Peyer's patch (tissue), 4 donors: Measurements from ENCODE around the gene PGLYRP4. TPM values are rescaled to one million over a fixed set of nuclear protein-coding genes. Genes with fewer than 3 reads are reported as not detected.

Source experiments
- DNase-seq, 3 donors: peaks; one replicate each; pipeline ENCODE4 v3.0.0-alpha.2; 2017 to 2019
- H3K27ac ChIP-seq, 4 donors: fragments of 200-600 bp; sonication (generic); one replicate each; pipeline ENCODE4 v1.5.1; 2016 to 2019
- H3K27me3 ChIP-seq, 2 donors: fragments of 200-600 bp; sonication (generic); one replicate each; pipeline ENCODE4 v1.5.1; 2019
- H3K36me3 ChIP-seq, 3 donors: fragments of 200-600 bp; sonication (generic); one replicate each; pipeline ENCODE4 v1.5.1; 2016 to 2019
- H3K4me1 ChIP-seq, 4 donors: fragments of 200-600 bp; sonication (generic); one replicate each; pipeline ENCODE4 v1.5.1; 2016 to 2019
- H3K4me3 ChIP-seq, 4 donors: fragments of 200-600 bp; sonication (generic); 1 replicate in 3 of 4; 2 replicates in 1 of 4; pipeline ENCODE4 v1.5.1; 2016 to 2019; ENCODE audit warnings: mild to moderate bottlenecking in 1 of 4
- H3K9me3 ChIP-seq, 4 donors: fragments of 200-600 bp; sonication (generic); one replicate each; pipeline ENCODE4 v1.5.1; 2016 to 2019; ENCODE audit warnings: mild to moderate bottlenecking in 1 of 4
- CTCF ChIP-seq, 6 experiments: fragments of 450-650 bp in 4 of 6; fragments of 200-600 bp in 2 of 6; sonication (generic) in 1 of 6; IDR thresholded peaks; one replicate each; pipeline ENCODE4 v1.5.1; 2017 to 2019; ENCODE audit warnings: antibody characterized with exemption in 6 of 6, mild to moderate bottlenecking in 3 of 6, moderate library complexity in 1 of 6
- POLR2A ChIP-seq, 2 donors: fragments of 450-650 bp; IDR thresholded peaks; one replicate each; pipeline ENCODE4 v1.5.1; 2017; ENCODE audit warnings: antibody characterized with exemption in 2 of 2, mild to moderate bottlenecking in 2 of 2, moderate library complexity in 2 of 2
- total RNA-seq, 4 donors: library from RNA; depleted of rRNA; stranded (reverse); fragments of >200 nt; gene quantifications; one replicate each; pipeline ENCODE4 v1.1.0, GENCODE V29; 2016

Gene PGLYRP4
- total RNA-seq, 4 donors from 2014 or later, result not detected

DNA sequence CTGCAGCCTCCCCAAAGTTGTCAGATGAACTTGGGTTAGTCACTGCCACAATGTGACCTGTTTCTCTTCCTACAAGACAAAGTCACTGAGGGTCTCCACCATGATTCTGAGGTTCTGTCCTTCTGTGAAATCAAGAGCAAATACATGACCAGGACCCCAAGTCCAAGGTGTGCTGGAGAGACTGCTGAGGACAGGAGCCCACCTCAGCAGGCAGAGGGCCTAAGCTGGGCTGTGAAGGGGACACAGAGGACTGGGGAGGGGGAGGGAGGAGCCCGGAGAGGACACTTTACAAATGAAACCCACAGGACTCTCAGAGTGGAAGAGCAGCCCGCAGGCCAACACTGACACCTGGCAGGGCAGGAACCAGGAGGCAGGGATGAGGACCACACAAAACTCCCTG is 39.2 kb downstream of the PGLYRP4 start:
- TF ChIP-seq POLR2A (IDR thresholded peaks at IDR 0.05) (no peak), CTCF (IDR thresholded peaks at IDR 0.05) (no peak)

DNA sequence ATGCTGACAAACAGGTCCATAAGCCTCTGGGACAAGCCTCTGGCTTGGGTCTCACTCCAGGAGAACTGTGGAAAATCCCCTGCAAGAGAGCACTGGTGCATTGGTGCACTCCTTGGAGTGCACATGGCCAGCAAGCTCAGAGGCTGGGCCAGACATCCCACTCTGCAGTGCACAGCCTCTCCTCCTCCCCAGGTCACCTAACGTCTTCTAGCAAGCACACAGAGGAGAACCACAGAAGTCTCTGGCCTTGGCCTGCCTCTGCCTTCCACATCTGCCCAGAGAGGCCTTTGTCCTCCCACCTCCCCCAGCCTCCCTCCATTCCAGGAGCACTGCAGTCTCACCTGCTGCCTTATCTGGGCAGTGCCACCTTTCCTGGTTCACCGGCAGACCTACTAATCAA is 40.1 kb downstream of the PGLYRP4 start:
- no peak overlapping the region for H3K4me3 ChIP-seq
- no peak for DNase-seq
- H3K27me3 ChIP-seq, result no peaks in the 10 kb centered on the region
- no peak overlapping the region for H3K27ac ChIP-seq
- H3K36me3 ChIP-seq, result no peaks in the 10 kb centered on the region
- no peaks in the 10 kb centered on the region for H3K9me3 ChIP-seq
- TF ChIP-seq POLR2A (IDR thresholded peaks at IDR 0.05) (no peak), CTCF (IDR thresholded peaks at IDR 0.05) (no peak)
- H3K4me1 ChIP-seq, result no peaks in the 10 kb centered on the region

More for the DNA sequence above, 39.2 kb downstream of the PGLYRP4 start:
- H3K4me1 ChIP-seq, result no peaks in the 10 kb centered on the region
- no peak overlapping the region for H3K4me3 ChIP-seq
- no peak for DNase-seq
- H3K36me3 ChIP-seq, result no peaks in the 10 kb centered on the region
- H3K9me3 ChIP-seq, result no peaks in the 10 kb centered on the region
- H3K27ac ChIP-seq, result no peak overlapping the region
- H3K27me3 ChIP-seq, result no peaks in the 10 kb centered on the region

DNA sequence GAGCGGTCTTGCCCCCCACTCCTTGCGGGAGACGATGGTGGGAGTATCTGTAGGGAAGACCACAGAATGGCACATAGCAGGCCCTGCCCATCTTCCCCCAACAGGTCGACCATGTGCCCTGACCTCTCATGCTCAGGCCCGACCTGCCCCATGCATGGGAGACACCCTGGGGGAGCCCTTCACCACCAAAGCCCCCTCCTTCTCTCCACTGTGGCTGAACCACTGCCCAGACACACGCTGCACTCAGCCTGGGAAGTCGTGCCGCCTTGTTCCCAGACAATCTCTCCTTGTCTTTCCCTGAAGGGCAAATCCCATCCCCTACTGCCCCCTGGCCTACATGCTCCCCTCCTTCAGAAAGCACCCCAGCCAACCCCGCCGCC is 41.4 kb downstream of the PGLYRP4 start:
- DNase-seq, result no peak
- TF ChIP-seq CTCF (IDR thresholded peaks at IDR 0.05), result no peak
- TF ChIP-seq POLR2A (IDR thresholded peaks at IDR 0.05), result no peak

GRCh38 chr1:153306303-153307220 is 42.1 kb downstream of the PGLYRP4 start:
- Histone ChIP-seq H3K9me3 (no peaks in the 10 kb centered on the region), H3K4me1 (no peaks in the 10 kb centered on the region), H3K27ac (no peak overlapping the region), H3K27me3 (no peaks in the 10 kb centered on the region), H3K36me3 (no peaks in the 10 kb centered on the region), H3K4me3 (no peak overlapping the region)
- no peak for DNase-seq
- TF ChIP-seq CTCF (IDR thresholded peaks at IDR 0.05) (no peak), POLR2A (IDR thresholded peaks at IDR 0.05) (no peak)

More for the DNA sequence above, 41.4 kb downstream of the PGLYRP4 start:
- Histone ChIP-seq H3K27ac (no peak overlapping the region), H3K36me3 (no peaks in the 10 kb centered on the region), H3K9me3 (no peaks in the 10 kb centered on the region), H3K4me3 (no peak overlapping the region), H3K27me3 (no peaks in the 10 kb centered on the region), H3K4me1 (no peaks in the 10 kb centered on the region)

DNA sequence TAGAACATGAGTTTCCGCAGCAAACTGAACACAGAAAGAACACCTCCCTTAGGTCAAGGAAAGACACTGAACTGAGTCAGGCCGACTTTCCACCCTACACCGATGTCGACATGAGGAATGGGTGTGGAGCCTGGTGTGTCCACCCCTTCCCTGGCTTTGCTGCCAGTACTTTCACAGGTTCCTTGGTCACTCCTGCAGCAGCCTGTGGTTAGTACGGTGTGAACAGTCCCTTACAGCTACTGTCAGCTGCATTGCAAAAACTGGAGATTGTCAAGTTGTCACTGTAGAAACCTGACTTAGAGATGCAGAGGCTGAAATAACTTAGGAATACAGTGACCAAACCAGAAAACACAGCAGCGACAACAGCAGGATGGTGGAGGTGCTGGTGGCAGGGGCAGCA is 43.0 kb downstream of the PGLYRP4 start:
- H3K4me1 ChIP-seq, result no peaks in the 10 kb centered on the region
- no peak for DNase-seq
- TF ChIP-seq POLR2A (IDR thresholded peaks at IDR 0.05) (no peak), CTCF (IDR thresholded peaks at IDR 0.05) (no peak)
- H3K9me3 ChIP-seq, result no peaks in the 10 kb centered on the region
- no peak overlapping the region for H3K27ac ChIP-seq
- no peak overlapping the region for H3K4me3 ChIP-seq
- H3K27me3 ChIP-seq, result no peaks in the 10 kb centered on the region
- H3K36me3 ChIP-seq, result no peaks in the 10 kb centered on the region
